ENCODE results near the gene XRCC6. TPM values are rescaled to one million over a fixed set of nuclear protein-coding genes. Genes with fewer than 3 reads are reported as not detected.

The XRCC6 gene
- total and polyA plus RNA-seq, 9 of the 15 experiments (the other 6 are each of a cell fraction or from before 2014, with no cell fraction given) = 151 to 440 (median 318) TPM

DNA sequence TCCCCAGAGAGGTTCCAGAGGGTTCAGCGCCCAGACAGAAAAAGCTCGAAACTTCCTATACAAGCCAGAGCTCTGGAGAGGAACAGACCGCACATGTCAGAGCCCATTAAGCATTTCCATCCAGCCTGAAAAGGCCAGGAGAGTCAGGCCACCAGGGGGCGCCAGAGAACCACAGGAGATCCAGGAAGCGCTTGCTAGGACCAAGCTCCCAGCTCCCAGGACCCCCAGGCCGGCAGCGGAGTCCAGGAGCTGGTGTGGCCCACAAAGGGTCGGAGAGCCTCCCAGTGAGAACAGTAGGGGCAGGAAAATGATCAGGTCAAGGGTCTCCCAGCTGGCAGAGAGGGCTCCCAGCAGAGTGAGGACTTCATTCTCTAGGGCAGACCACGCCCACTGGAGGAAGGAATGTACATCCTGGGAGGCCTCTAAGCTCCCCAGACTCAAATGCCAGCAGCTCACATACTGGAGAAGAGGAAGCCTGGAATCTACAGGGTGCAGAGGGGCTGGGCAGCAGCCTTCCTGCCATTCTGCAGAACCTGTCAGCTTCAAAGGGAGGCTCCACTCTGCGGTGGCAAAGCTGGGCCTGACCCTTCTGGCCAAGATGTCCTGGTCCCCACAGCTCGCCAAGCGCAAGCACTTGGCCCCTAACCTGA is 76.2 kb downstream of the XRCC6 start:
- intact Hi-C loops (cut with micrococcal nuclease) (loop anchor here (1.0 to 5.0 kb wide), 2 partner anchors 50 to 244 kb away; no protein-coding TSS in a partner anchor), in situ Hi-C loops (cut with MboI) (loop anchor here (5.0 kb wide), 1 partner anchor 245 kb away; no protein-coding TSS in a partner anchor)
- FAIRE-seq (peak; percentile 93), DNase-seq (ENCODE audit: extremely low read depth in 1 of 4, low spot score in 3 of 4) (peak; percentile 80 to 87 (median 82)), ATAC-seq (peak; percentile 95)
- WGBS (ENCODE audit: insufficient coverage, low coverage, missing lambda C conversion rate) = 28% methylated on average over 12 of the region's 12 CpGs
- no peaks in the 10 kb centered on the region; the same call in none of the 2 replicates for H4K20me1 ChIP-seq (replicated peaks; ENCODE audit: control insufficient read depth, insufficient read depth, low read length)
- H3K9ac ChIP-seq (ENCODE audit: insufficient read depth in 1 of 2, low read depth in 2 of 2, low read length in 2 of 2) = peak overlapping the region in 1 of 2 experiments; percentile 77; a peak in 1 of 4 replicates
- H3K4me3 ChIP-seq = no peak overlapping the region
- H3K4me1 ChIP-seq (replicated peaks in 1 of 2; ENCODE audit: control insufficient read depth in 2 of 2, insufficient read depth in 2 of 2, low read length in 2 of 2) = peaks cover 2 to 18% of the 10 kb centered on the region in 2 experiments; a peak in 2 of 5 replicates
- no peaks in the 10 kb centered on the region for H3K79me2 ChIP-seq (ENCODE audit: control insufficient read depth, insufficient read depth, low read length)
- H3K4me2 ChIP-seq (ENCODE audit: insufficient read depth, low read length) = peak overlapping the region; percentile 43; the same call in 1 of the 2 replicates
- no TSS peak for BruUV-seq (replicated peaks)
- H3K27me3 ChIP-seq (ENCODE audit: control insufficient read depth in 2 of 2, insufficient read depth in 2 of 2, low read length in 2 of 2) = no peaks in the 10 kb centered on the region
- ChIA-PET CTCF (ENCODE audit: low intra/inter-chr PET ratio) (interaction anchor here (0.6 to 2.5 kb wide), 5 partner anchors 102 to 740 kb away, joined by 3 to 29 read pairs (median 3); no protein-coding TSS in a partner anchor), POLR2A (interaction anchor here (0.5 to 3.0 kb wide), 7 partner anchors 9 to 251 kb away, joined by 3 to 26 read pairs (median 5); partner anchors contain the start of gene SNU13)
- H3K9me1 ChIP-seq (ENCODE audit: control insufficient read depth, insufficient read depth, low read length) = no peaks in the 10 kb centered on the region
- H3K9me3 ChIP-seq (replicated peaks; ENCODE audit: control insufficient read depth, insufficient read depth, low read depth, low read length) = no peaks in the 10 kb centered on the region
- peak overlapping the region; percentile 77 for H2AFZ ChIP-seq (ENCODE audit: low read depth, low read length)
- H3K27ac ChIP-seq (ENCODE audit: extremely low read depth, low read depth, low read length) = no peak overlapping the region
- H3K36me3 ChIP-seq (ENCODE audit: control insufficient read depth, insufficient read depth, low read length) = peaks cover 9% of the 10 kb centered on the region; the same call in 2 of the 3 replicates
- peak; percentile 46; the same call in 1 of the 2 replicates for TF ChIP-seq CTBP1 (IDR thresholded peaks at IDR 0.05; ENCODE audit: borderline replicate concordance)
- TF ChIP-seq, protein P1, sequence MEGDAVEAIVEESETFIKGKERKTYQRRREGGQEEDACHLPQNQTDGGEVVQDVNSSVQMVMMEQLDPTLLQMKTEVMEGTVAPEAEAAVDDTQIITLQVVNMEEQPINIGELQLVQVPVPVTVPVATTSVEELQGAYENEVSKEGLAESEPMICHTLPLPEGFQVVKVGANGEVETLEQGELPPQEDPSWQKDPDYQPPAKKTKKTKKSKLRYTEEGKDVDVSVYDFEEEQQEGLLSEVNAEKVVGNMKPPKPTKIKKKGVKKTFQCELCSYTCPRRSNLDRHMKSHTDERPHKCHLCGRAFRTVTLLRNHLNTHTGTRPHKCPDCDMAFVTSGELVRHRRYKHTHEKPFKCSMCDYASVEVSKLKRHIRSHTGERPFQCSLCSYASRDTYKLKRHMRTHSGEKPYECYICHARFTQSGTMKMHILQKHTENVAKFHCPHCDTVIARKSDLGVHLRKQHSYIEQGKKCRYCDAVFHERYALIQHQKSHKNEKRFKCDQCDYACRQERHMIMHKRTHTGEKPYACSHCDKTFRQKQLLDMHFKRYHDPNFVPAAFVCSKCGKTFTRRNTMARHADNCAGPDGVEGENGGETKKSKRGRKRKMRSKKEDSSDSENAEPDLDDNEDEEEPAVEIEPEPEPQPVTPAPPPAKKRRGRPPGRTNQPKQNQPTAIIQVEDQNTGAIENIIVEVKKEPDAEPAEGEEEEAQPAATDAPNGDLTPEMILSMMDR (IDR thresholded peaks at IDR 0.05 in 2 of 3, conservative IDR thresholded peaks at IDR 0.05 in 1 of 3; ENCODE audit: insufficient read depth in 2 of 3, low read depth in 1 of 3, low read length in 3 of 3) = peak; percentile 83 to 93 (median 87)
- TF ChIP-seq, protein P2, sequence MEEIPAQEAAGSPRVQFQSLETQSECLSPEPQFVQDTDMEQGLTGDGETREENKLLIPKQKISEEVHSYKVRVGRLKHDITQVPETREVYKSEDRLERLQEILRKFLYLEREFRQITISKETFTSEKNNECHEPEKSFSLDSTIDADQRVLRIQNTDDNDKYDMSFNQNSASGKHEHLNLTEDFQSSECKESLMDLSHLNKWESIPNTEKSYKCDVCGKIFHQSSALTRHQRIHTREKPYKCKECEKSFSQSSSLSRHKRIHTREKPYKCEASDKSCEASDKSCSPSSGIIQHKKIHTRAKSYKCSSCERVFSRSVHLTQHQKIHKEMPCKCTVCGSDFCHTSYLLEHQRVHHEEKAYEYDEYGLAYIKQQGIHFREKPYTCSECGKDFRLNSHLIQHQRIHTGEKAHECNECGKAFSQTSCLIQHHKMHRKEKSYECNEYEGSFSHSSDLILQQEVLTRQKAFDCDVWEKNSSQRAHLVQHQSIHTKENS (CRISPR knock-in tag; IDR thresholded peaks at IDR 0.05) = no peak
- 0 out of 4 replicates have a peak, but pooled peaks of 1 of the 2 experiments have one; percentile 47 for TF ChIP-seq MAZ (CRISPR knock-in tag; conservative IDR thresholded peaks at IDR 0.05 in 1 of 2, IDR thresholded peaks at IDR 0.05 in 1 of 2)
- no peak for TF ChIP-seq CBFA2T2 (conservative IDR thresholded peaks at IDR 0.05)
- no peak for TF ChIP-seq SMARCA5 (IDR thresholded peaks at IDR 0.05)
- TF ChIP-seq ZBTB7A (IDR thresholded peaks at IDR 0.05; ENCODE audit: borderline replicate concordance, control insufficient read depth, low read depth, low read length) = peak; percentile 55; the same call in 1 of the 2 replicates
- no peak for TF ChIP-seq HIVEP1 (CRISPR knock-in tag; IDR thresholded peaks at IDR 0.05)
- TF ChIP-seq ZNF696 (CRISPR knock-in tag; conservative IDR thresholded peaks at IDR 0.05) = no peak
- no peak for TF ChIP-seq PHB (CRISPR knock-in tag; IDR thresholded peaks at IDR 0.05)
- 0 out of 2 replicates have a peak, but pooled peaks have one; percentile 45 for TF ChIP-seq SMARCA4 (IDR thresholded peaks at IDR 0.05)
- no peak for TF ChIP-seq CEBPG (CRISPR knock-in tag; IDR thresholded peaks at IDR 0.05)
- TF ChIP-seq CEBPG (tag; conservative IDR thresholded peaks at IDR 0.05 in 1 of 2, IDR thresholded peaks at IDR 0.05 in 1 of 2) = no peak
- 0 out of 2 replicates have a peak, but pooled peaks have one; percentile 12 for TF ChIP-seq RBFOX2 (IDR thresholded peaks at IDR 0.05; ENCODE audit: low read depth, low read length)
- peak; percentile 76 to 81 for TF ChIP-seq RAD21 (CRISPR knock-in tag; conservative IDR thresholded peaks at IDR 0.05 in 1 of 2, IDR thresholded peaks at IDR 0.05 in 1 of 2)
- TF ChIP-seq, protein P3, sequence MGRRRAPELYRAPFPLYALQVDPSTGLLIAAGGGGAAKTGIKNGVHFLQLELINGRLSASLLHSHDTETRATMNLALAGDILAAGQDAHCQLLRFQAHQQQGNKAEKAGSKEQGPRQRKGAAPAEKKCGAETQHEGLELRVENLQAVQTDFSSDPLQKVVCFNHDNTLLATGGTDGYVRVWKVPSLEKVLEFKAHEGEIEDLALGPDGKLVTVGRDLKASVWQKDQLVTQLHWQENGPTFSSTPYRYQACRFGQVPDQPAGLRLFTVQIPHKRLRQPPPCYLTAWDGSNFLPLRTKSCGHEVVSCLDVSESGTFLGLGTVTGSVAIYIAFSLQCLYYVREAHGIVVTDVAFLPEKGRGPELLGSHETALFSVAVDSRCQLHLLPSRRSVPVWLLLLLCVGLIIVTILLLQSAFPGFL (CRISPR knock-in tag; IDR thresholded peaks at IDR 0.05) = no peak
- no peak for TF ChIP-seq HDAC6 (IDR thresholded peaks at IDR 0.05; ENCODE audit: low read depth, low read length)

All from K562 (cell line).